GM21528 (cell line): ENCODE measurements around the gene MEX3B.
A peak's percentile ranks its signal among the peaks of the same experiment; 100 is the strongest.

Source experiments
- ATAC-seq: cut with Tn5 transposase; IDR thresholded peaks from one replicate; pipeline ENCODE4 v1.9.1; 2021; ENCODE audit warnings: mild to moderate bottlenecking, moderate library complexity; ENCODE audit not compliant: unreplicated experiment, low FRiP score

MEX3B gene

GRCh38 chr15:82045892-82046665, at the start of gene MEX3B:
Gene MEX3B, minus strand, starts transcription at chr15:82046018. Its CDS starts 313 bp downstream, at chr15:82045705.
- ATAC-seq = peak; percentile 75

GRCh38 chr15:82093774-82094211, 48.0 kb upstream of the MEX3B start:
- ATAC-seq = no peak

GRCh38 chr15:82093325-82093724, 47.5 kb upstream of the MEX3B start:
- no peak for ATAC-seq

- ATAC-seq = no peak
Measured at GRCh38 chr15:82091636-82092140, 45.9 kb upstream of the MEX3B start.

- no peak for ATAC-seq
Measured at GRCh38 chr15:82086243-82086995, 40.6 kb upstream of the MEX3B start.

- ATAC-seq = no peak
Measured at GRCh38 chr15:82081914-82082762, 36.3 kb upstream of the MEX3B start.

- no peak for ATAC-seq
Measured at GRCh38 chr15:82080774-82081173, 35.0 kb upstream of the MEX3B start.

- ATAC-seq = no peak
Measured at GRCh38 chr15:82079736-82080135, 33.9 kb upstream of the MEX3B start.

GRCh38 chr15:82074610-82075009, 28.8 kb upstream of the MEX3B start:
- ATAC-seq = no peak

GRCh38 chr15:82072926-82073537, 27.2 kb upstream of the MEX3B start:
- ATAC-seq = no peak

GRCh38 chr15:82066455-82066854, 20.6 kb upstream of the MEX3B start:
- ATAC-seq = no peak

GRCh38 chr15:82064824-82065223, 19.0 kb upstream of the MEX3B start:
- ATAC-seq = no peak

- no peak for ATAC-seq
Measured at GRCh38 chr15:82062479-82063454, 16.9 kb upstream of the MEX3B start.

GRCh38 chr15:82060817-82061216, 15.0 kb upstream of the MEX3B start:
- no peak for ATAC-seq

GRCh38 chr15:82058517-82059204, 12.8 kb upstream of the MEX3B start:
- ATAC-seq = no peak

- ATAC-seq = no peak
Measured at GRCh38 chr15:82058026-82058425, 12.2 kb upstream of the MEX3B start.

GRCh38 chr15:82056958-82057823, 11.4 kb upstream of the MEX3B start:
- no peak for ATAC-seq

GRCh38 chr15:82052751-82053150, 6.9 kb upstream of the MEX3B start:
- no peak for ATAC-seq
